Measurements from ENCODE around the gene FOXA2. TPM values are rescaled to one million over a fixed set of nuclear protein-coding genes. Genes with fewer than 3 reads are reported as not detected.

The FOXA2 gene
- total RNA-seq, 2 experiments from 2014 or later, result not detected

- Mint-ChIP-seq H3K27ac (no peak overlapping the region), H3K4me3 (no peak overlapping the region), H3K4me1 (no peaks in the 10 kb centered on the region), H3K27me3 (peaks cover 11% of the 10 kb centered on the region), H3K9me3 (no peaks in the 10 kb centered on the region), H3K36me3 (no peaks in the 10 kb centered on the region)
- no peak for DNase-seq
Observed at GRCh38 chr20:22542427-22542826, 41.9 kb downstream of the FOXA2 start.

- no peaks in the 10 kb centered on the region for H3K9me3 Mint-ChIP-seq
- no peak for DNase-seq
- no peak overlapping the region for H3K4me3 Mint-ChIP-seq
Observed at GRCh38 chr20:22540832-22541231, 43.5 kb downstream of the FOXA2 start.

GRCh38 chr20:22536956-22537756, 47.2 kb downstream of the FOXA2 start:
- no peaks in the 10 kb centered on the region for H3K9me3 Mint-ChIP-seq
- no peak overlapping the region for H3K27ac Mint-ChIP-seq
- H3K36me3 Mint-ChIP-seq, result no peaks in the 10 kb centered on the region
- H3K4me3 Mint-ChIP-seq, result no peak overlapping the region
- no peaks in the 10 kb centered on the region for H3K4me1 Mint-ChIP-seq
- H3K27me3 Mint-ChIP-seq, result peaks cover 4% of the 10 kb centered on the region
- no peak for DNase-seq

More at GRCh38 chr20:22540832-22541231, 43.5 kb downstream of the FOXA2 start:
- Mint-ChIP-seq H3K27me3 (peaks cover 11% of the 10 kb centered on the region), H3K36me3 (no peaks in the 10 kb centered on the region), H3K4me1 (no peaks in the 10 kb centered on the region), H3K27ac (no peak overlapping the region)

- Mint-ChIP-seq H3K4me3 (no peak overlapping the region), H3K36me3 (no peaks in the 10 kb centered on the region), H3K4me1 (no peaks in the 10 kb centered on the region), H3K27me3 (peaks cover 4% of the 10 kb centered on the region), H3K9me3 (no peaks in the 10 kb centered on the region), H3K27ac (no peak overlapping the region)
- no peak for DNase-seq
Observed at GRCh38 chr20:22536141-22536828, 48.1 kb downstream of the FOXA2 start.

- Mint-ChIP-seq H3K36me3 (no peaks in the 10 kb centered on the region), H3K4me3 (no peak overlapping the region), H3K4me1 (no peaks in the 10 kb centered on the region), H3K27me3 (peaks cover 4% of the 10 kb centered on the region), H3K9me3 (no peaks in the 10 kb centered on the region), H3K27ac (no peak overlapping the region)
- no peak for DNase-seq
Observed at GRCh38 chr20:22535483-22535882, 48.9 kb downstream of the FOXA2 start.

GRCh38 chr20:22533823-22534751, 50.3 kb downstream of the FOXA2 start:
- H3K27me3 Mint-ChIP-seq, result peaks cover 4% of the 10 kb centered on the region
- no peak overlapping the region for H3K4me3 Mint-ChIP-seq
- no peak for DNase-seq
- H3K9me3 Mint-ChIP-seq, result no peaks in the 10 kb centered on the region
- H3K27ac Mint-ChIP-seq, result no peak overlapping the region
- no peaks in the 10 kb centered on the region for H3K36me3 Mint-ChIP-seq
- H3K4me1 Mint-ChIP-seq, result no peaks in the 10 kb centered on the region

- Mint-ChIP-seq H3K9me3 (no peaks in the 10 kb centered on the region), H3K4me1 (no peaks in the 10 kb centered on the region), H3K36me3 (no peaks in the 10 kb centered on the region), H3K27me3 (no peaks in the 10 kb centered on the region), H3K4me3 (no peak overlapping the region), H3K27ac (no peak overlapping the region)
- DNase-seq, result no peak
Observed at GRCh38 chr20:22532598-22532997, 51.8 kb downstream of the FOXA2 start.

GRCh38 chr20:22531756-22532155, 52.6 kb downstream of the FOXA2 start:
- no peak overlapping the region for H3K4me3 Mint-ChIP-seq
- no peak for DNase-seq
- H3K27ac Mint-ChIP-seq, result no peak overlapping the region

GRCh38 chr20:22531056-22531615, 53.2 kb downstream of the FOXA2 start:
- no peaks in the 10 kb centered on the region for H3K9me3 Mint-ChIP-seq
- H3K4me3 Mint-ChIP-seq, result no peak overlapping the region
- H3K27ac Mint-ChIP-seq, result no peak overlapping the region

More at GRCh38 chr20:22531756-22532155, 52.6 kb downstream of the FOXA2 start:
- no peaks in the 10 kb centered on the region for H3K36me3 Mint-ChIP-seq
- H3K27me3 Mint-ChIP-seq, result no peaks in the 10 kb centered on the region
- no peaks in the 10 kb centered on the region for H3K4me1 Mint-ChIP-seq
- H3K9me3 Mint-ChIP-seq, result no peaks in the 10 kb centered on the region

More at GRCh38 chr20:22531056-22531615, 53.2 kb downstream of the FOXA2 start:
- no peak for DNase-seq
- Mint-ChIP-seq H3K36me3 (no peaks in the 10 kb centered on the region), H3K27me3 (no peaks in the 10 kb centered on the region), H3K4me1 (no peaks in the 10 kb centered on the region)

Data from activated naive CD8-positive, alpha-beta T cell treated with anti-CD3 and anti-CD28 coated beads for 36 hours (primary cell).